Stimulated activated CD4-positive, alpha-beta T cell treated with anti-CD3 and anti-CD28 coated beads, Interleukin-15, amount 100 ng/mL, for 24 hours (primary cell): ENCODE results near the gene HMOX1.
"Not testable (repeated sequence)": the region's sequence is repeated elsewhere in the genome, so short reads cannot be mapped to it uniquely, and the experiment has no call there.

Source experiments
- DNase-seq: peaks from one replicate; pipeline ENCODE4 v3.0.0-alpha.2; 2020

The HMOX1 gene

GRCh38 chr22:35437049-35437448 is 56.2 kb downstream of the HMOX1 start:
- peak; percentile 39 for DNase-seq

GRCh38 chr22:35438673-35439364 is 57.9 kb downstream of the HMOX1 start:
- not testable (repeated sequence) for DNase-seq

GRCh38 chr22:35439365-35439717 is 58.4 kb downstream of the HMOX1 start:
- no peak for DNase-seq

GRCh38 chr22:35440129-35440528 is 59.2 kb downstream of the HMOX1 start:
- no peak for DNase-seq

GRCh38 chr22:35441489-35442100 is 60.7 kb downstream of the HMOX1 start:
- no peak for DNase-seq

GRCh38 chr22:35442471-35442870 is 61.6 kb downstream of the HMOX1 start:
- DNase-seq, result no peak

- no peak for DNase-seq
Measured at GRCh38 chr22:35443338-35443737, 62.4 kb downstream of the HMOX1 start.
